HPDE6-E6E7 (cell line): ENCODE results near the gene SH2D3C.

ENCODE experiments used
- DNase-seq: peaks from one replicate; pipeline ENCODE4 v3.0.0; 2011; ENCODE audit warnings: missing footprints; ENCODE audit errors: extremely low spot score

The SH2D3C gene

DNA sequence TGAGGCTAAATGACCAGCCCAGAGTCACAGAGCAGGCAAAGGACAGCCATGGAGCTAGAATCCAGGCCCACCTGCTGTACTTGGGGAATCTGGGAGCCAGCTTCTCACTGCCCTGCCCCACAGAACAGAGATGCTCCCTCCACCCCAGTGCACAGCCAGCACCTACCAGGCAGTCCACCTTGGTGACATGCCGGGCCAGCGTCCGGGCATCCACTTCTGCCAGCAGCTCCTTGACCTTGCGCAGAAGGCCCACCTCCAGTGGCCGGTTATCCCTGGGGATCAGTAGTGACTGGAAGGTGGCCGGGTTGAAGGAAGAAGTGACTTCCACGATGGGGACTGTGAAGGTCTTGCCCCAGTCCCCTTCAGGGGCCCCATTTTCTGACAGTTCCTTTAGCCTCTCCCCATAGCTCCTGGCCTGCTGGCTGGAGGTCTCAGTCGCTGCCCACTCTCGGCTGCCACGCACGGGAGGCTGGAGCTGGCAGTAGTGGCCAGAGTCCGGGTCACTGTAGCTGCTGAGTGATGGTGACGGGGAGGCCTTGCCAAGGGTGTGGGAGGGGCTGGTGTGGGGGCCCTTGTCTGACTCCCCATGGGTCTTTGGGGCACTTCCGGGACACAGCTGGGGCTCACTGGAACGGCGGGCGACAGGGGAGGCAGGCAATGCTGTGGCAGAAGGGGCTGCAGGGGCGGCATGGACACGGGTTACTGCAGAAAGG, 33.9 kb downstream of the SH2D3C start:
- no peak for DNase-seq

DNA sequence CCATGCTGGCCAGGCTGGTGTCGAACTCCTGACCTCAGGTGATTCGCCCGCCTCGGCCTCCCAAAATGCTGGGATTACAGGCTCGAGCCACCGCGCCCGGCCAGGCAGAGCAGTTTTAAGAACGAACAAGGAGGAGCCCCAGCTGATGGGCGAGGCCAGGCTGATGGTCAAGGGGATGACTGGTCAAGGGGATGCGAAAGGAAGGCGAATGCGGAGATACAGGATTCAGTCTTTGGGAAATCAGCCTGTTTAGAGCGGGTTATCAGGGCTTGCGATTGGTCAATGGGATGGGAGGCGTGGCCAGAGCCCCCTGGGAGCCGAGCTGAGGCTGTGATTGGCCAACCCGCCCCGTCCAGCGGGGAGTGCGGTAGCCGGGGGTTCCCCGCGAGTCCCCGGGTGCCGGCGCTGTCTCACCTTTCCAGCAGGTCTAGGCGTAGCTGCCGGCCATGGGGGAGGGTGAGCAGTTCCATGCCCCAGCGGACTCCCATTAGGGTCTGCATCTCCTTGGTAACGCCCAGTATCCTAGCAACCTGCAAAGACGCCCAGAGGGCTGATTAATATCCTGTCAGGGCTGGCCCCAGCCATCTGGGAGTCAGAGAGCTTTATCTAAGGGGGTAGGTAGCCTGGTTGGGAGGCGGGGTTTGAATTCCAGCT, 35.9 kb downstream of the SH2D3C start:
- peak; percentile 26 for DNase-seq

DNA sequence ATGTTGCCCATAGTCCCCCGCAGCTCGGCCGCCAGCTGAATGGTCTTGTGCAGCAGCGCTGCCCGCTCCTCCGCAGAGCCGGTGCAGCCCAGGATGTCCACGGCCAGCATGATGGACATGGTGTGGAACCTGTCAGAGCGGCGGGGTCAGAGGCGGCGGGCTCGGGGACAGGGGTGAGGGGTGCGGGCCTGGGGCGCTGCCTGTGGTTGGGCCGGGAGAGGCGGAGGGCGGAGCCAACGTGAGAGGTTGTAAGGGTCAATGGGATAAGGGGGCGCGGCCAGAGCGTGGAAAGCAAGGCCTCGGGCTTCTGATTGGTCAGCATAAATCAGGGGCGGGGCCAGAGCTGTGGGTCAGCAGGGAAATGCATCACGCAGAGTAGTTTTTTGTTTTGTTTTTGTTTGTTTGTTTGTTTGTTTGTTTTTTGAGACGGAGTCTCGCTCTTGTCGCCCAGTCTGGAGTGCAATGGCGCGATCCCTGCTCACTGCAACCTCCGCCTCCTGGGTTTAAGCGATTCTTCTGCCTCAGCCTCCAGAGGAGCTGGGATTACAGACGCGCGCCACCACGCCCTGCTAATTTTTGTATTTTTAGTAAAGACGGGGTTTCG, 36.5 kb downstream of the SH2D3C start:
- DNase-seq: no peak

DNA sequence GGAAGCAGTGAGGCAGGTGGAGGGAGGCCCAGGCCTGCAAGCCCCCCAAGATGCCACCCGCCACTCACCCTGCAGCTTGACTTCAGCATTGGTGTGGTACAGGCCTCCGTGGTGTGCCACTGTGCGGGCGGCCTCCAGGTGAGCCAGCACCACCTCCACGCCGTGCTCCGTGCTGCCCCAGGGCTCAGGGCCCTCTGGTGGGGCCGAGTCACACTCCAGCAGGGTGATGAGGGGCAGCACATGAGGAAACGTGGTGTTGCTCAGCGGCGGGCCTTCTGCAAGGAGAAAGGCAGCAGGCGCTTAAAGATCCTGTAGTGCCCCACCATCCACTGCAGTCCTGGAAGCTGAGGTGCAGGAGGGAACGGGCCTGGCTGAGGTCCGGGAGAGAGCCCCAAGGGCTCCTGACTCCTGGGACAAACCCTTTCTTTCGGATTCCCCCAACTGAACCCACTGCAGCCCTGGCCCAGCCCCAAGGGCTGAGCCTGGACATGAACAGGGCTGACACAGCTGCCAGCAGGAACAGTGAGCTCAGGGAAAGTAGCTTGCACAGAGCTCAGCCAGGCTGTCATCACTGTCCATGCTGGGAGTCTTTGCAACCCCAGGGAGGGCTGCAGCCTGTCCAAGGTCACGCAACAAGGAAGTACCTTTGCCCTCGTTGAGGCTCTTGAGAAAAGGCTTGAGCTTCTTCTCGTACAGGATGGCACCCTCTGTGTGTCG, 38.7 kb downstream of the SH2D3C start:
- DNase-seq: no peak

DNA sequence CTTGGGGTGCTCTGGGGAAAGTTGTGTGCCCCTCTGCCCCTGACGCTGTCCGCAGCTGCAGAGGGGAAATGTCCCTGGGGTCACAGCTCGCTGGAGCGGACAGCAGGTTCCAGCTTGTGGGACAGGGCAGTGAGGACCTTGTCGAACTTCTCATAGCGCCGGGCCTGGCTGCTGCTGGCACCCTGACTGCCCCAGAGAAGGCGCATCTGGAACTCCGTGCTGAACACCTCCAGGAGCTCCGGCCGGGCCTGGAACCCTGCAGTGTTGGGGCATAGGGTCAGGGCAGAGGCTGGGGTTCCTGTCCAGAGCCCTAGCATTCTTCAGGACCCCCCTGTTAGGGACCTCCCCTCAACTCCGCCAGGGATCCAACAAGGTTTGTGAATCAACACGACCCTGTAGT, 39.8 kb downstream of the SH2D3C start:
- no peak for DNase-seq

DNA sequence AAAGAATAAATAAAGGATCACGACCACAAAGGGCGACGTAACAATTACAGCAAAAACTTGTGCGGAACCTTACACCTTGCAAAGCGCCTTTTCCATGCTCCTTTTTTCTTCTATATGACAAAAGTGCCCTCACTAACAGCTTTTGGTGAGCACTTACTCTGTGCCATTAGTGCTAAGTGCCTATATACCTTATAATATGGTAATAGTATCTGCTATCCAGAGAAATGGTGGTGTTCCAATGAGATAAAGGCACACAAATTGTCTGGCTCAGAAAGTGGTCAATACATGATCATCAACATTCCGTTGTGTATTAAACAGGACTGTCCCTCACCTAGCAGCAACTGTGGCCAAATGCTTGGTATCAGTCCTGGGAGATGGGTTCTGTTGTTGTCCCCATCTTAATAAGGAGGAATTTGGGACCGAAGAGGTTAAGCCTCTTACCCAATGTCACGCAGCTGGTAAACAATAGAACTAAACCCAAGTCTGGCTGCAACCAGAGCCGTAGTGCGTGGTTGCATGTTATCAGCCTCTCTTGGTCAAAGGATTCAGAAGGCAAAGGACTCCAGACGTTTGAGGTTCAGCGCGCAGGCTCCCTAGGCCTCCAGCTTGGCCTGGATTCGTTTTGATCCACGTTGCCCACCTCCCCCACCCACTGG, 42.8 kb downstream of the SH2D3C start:
- no peak for DNase-seq

DNA sequence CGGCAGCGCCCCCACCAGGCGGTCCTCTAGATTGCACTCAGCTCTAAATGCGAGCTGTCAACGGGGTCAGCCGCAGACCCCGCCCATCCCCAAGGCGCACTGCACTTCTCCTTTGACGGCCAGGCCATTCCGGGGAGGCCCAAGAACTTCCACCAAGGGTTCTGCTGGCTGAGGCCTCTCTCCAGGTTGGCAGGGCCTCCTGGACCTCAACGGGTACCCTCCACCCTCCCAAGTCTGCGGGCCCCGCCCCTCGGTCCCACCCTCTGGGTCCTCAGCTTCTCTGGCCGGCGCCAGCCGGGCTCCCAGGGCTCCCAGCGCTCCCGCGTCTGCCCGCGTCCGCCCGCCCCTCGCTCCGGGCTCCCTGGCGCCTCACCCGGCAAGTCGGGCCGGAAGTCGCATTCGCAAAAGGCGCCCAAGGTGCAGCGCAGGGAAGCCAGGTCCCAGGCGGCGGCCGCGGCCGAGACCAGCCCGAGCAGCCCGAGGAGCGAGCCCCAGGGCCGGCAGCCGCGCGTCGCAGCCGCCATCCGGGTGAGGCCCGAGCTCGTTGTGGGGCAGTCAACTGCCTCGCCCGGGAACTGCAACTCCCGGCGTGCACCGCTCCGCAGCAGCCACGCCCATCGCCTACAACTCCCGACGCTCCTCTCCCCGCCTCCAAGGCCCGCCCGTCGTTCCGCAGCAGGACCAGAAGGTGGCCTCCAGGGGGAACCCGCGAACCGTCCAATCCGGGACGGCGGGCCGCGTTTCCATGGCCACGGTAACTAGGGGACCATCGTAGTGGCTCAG, 43.5 kb downstream of the SH2D3C start, which contains the start of gene TOR2A:
TOR2A (minus strand) TSS at position 548 of the 783 bp plus-strand sequence; CDS start at position 524, 24 bp downstream.
- DNase-seq: peak; percentile 90

DNA sequence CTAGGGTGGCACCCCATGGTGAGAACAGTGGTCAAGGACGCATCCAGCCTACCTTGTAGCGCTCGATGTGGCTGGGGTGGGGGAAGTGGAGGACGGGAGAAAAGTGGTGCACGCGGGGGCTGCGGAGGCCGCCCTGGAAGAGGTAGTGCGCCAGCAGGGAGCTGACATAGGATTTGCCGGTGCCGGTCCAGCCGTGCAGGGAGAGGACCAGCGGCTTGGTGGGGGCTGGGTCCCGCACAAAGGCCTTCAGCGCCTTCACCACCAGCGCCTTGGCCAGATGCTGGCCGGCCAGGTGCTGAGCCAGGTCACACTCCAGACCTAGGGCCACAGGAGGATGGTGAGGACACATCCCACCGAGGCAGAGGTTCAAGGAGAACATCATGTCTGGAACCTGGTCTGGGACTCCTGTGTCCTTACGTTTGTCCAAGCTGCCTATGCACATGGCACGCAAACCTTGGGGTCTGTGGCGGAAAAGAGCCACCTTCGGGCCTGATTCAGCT, 44.2 kb downstream of the SH2D3C start:
- no peak for DNase-seq

DNA sequence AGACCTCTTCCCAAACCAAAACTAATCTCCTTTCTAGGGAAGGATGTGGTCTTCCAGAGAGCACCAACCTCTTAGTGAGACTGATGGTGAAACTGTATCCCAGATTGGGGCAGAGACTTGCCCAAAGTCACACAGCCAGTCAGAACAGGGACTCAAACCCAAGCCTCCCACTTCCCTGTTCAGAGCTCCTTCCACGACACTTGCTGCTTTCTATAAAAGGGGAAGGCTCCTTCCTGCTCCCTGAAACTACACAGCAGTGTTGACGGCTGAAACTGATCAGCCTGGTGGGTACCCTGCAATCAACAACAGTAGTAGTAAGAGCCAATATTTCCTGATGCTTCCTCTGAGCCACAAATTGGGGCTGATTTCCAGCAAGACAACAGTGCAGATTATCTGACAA, 44.9 kb downstream of the SH2D3C start:
- no peak for DNase-seq

DNA sequence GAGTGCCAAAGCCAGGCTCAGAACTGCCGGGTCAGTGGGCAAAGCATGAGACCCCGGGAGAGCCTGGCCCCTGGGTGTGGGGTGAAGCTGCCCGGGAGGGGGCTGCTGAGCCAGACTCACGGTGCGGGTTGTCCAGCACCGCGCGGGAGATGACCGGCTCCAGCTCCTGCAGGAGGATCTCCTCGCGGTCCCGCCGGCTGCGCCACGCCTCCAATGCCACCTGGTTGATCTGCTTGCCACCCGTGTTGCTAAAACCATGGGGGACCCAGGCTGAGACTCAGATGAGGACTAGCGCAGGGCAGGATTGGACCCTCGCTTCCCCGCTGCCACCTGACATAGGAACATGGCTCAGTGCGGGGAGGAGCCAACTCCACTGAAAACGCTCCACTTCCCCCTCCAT, 46.0 kb downstream of the SH2D3C start:
- no peak for DNase-seq

DNA sequence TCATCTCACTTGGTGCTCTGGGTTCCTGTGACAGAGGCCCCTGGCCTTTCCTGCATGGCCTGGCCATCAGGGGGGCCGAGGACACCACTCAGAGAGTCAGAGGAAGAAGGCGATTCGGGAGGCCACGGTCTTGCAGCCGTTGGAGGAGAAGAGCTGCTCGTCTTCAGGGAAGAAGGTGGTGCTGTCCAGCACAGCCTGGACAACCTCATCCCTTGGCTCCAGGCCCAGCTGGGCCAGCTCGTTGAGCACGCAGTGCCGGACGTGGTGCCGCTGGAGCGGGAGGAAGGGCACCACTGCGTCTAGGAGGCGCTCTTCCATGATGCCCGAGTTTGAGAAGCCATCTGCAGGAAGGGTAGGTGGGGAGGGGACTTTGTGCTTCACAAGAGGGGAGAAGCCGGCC, 46.5 kb downstream of the SH2D3C start:
- no peak for DNase-seq

DNA sequence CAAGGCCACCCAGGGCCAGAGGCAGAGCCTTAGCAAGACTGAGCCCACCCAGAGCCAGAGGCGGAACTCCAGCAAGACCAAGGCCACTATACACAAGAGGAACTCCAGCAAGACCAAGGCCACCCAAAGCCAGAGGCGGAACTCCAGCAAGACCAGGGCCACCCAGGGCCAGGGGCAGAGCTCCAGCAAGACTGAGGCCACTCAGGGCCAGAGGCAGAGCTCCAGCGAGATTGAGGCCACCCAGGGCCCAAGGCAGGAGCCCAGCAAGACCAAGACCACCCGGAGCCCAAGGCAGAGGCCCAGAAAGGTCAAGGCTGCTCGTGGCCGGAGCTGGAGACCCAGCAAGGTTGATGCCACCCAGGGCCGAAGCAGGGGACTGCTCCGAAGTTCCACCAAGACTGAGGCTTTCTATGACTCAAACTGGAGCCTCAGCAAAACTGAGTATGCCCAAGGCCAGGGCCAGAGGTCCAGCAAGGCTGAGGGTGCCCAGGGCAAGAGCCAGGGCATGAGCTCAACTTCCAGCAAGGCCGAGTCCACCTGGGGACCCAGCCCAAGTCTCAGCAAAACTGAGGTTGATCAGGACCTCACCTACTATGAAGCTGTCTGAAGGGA, 47.6 kb downstream of the SH2D3C start:
- no peak for DNase-seq

DNA sequence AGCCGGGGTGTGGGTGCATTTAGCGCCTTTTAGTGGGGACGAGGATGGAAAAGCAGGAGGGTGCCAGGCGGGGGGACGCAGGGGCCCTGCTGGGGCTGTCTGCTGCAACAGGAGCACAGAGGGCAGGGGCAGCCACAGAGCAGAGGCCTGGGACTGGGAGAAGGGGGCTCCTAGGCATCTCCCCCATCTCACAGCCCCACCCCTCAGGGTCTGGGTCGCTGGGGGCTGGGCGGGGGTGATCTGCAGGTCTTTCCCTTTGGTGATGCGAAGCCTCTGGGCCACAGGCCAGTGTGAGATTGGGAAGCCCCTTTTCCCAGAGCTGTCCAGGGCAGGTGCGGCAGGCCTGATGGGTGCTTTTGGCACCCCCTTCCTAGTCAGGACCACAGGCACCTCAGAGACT, 48.2 kb downstream of the SH2D3C start:
- no peak for DNase-seq

DNA sequence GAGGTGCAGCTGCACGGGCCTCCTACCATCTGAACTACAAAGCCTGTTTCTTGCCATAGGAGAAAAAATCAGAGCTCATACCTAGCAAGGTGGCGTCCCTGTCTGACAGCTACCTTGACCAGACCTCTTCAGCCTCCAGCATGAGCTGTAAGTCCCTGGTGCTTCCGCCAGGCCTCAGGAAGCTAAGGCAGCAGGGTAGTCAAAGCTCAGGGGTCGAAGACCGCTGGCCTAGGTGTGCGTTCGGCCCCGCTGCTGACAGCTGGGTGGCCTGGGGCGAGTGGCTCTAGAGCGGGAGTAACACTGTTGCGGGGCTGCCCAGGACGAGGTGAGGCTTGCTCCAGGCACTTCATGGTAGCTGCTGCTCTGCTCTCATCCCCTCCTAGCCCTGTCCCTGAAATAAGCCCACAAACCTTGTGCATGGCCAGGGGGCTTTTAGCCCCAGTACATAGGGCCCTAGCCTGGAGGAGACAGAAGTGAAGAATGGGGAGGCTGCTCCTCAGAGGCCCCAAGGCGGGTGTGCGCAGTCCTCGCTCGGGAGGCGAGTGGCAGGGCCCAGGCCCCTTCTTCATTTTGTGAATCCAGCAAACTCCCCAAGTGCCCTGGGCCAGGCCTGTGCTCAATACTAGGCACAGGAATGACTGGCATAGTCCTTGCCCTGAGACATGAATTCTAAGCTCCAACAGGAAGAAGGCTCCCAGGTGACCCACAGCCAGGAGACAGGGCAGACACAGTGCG, 48.8 kb downstream of the SH2D3C start:
- no peak for DNase-seq

DNA sequence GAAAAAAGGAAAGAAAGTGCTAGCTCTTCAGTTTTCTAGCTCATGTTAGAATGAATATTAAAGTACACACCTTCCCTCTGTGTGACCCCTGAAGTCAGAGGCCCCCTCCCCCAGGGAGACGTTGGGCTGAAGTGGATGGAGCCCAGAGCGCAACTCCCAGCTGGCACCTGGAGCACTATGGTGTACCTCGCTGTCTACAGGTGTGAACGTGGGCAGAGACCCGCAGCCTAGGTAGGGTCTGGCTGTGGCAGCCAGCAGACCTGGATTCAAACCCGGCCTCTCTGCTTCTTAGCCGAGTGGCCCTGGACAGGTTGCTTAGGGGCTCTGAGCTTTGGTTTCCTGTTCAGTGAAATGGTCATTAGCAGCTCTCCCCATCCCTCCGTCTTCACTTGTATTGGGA, 49.7 kb downstream of the SH2D3C start:
- DNase-seq: no peak

DNA sequence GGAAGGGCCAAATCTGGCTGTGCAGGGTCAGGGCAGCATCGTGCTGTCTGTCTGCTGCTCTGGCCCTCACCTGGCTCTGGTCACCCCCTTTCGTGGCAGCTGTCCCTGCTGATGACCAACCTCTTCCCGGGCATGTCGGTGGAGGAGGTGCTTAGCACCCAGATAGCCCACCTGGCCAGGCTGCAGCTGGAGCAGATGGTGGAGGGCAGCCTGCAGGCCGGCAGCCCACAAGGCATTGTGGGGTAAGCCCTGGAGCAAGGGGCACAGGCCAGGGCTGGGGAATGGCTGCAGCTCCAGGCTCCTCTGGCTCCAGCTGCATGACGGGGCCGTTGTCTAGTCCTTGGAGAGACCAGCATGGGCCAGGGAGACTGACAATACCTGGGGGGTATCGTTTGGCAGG, 51.6 kb downstream of the SH2D3C start:
- DNase-seq: no peak

DNA sequence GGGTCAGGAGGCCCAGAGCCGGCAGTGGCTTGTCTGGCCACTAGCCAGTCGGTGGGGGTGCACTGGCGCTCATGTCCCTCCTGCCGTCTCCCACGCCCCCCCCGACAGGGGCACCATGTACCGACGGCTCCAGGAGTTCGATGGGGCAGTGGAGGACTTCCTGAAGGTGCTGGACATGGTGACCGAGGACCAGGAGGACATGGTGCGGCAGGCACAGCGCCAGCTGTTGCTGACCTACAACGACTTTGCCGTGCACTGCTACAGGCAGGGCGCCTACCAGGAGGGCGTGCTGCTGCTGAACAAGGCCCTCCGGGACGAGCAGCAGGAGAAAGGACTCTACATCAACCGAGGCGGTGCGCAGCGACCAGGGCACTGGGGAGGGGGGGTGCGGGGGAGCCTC, 54.5 kb downstream of the SH2D3C start:
- DNase-seq: no peak

DNA sequence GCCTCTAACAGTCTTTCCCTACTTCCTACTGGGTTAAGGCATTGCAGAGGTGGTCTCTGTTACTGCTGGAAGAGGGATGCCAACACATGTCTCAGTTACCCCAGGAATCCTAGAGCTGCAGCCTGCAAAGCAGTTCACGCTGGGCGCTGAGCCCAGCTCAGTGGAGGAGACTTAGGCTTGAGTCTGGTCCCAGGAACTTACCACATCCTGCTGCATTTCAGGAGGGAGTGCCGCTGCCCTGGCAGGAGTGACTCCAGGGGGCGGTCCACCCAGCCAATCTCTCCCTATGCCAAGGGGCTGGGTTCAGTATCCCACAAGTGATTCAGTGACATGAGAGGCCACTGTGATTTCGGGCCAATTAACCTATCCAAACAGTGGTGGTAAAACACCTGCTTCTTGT, 55.0 kb downstream of the SH2D3C start:
- no peak for DNase-seq

DNA sequence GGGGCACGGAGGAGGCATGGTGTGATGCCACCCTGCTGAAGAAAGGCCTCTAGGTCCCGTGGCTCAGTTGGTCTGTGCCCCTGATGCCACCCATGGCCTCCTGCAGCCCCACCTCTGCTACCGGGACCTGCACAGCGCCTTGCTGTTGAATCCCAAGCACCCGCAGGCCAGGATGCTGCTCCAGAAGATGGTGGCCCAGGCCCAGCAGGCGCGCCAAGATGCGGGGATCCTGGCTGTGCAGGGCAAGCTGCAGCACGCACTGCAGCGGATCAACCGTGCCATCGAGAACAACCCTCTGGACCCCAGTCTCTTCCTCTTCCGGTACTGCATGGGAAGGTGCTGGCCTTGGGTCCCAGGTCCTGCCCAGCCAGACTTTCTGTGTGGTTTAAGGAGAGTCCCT, 55.5 kb downstream of the SH2D3C start:
- no peak for DNase-seq
